ENCODE data around the gene SNRNP70.
A peak's percentile ranks its signal among the peaks of the same experiment; 100 is the strongest.

The SNRNP70 gene

GRCh38 chr19:49148784-49149651, 63.8 kb downstream of the SNRNP70 start:
- peak; percentile 95 for DNase-seq

DNA sequence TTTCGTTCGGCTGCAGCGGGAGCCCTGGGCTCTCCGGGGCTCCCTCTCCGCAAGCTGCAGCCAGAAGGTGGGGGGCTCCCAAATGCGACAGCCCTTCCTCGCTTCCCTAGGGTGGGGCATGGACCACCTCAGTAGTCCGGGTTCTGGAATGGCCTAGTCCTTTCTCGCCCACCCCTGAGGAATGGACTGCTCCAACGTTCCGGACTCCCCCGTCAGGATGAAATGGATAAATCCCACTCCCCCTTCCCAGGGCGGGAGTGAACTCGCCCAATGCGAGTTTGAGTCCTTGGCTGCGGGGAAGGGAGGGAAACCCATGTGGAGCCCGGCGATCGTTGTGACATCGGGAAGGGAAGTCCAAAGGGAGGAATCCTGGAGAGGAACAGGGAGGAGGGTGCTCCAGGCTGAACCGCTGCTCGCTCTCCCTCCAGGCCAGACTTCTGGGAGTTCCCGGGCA, 64.4 kb downstream of the SNRNP70 start:
- peak; percentile 93 for DNase-seq

DNA sequence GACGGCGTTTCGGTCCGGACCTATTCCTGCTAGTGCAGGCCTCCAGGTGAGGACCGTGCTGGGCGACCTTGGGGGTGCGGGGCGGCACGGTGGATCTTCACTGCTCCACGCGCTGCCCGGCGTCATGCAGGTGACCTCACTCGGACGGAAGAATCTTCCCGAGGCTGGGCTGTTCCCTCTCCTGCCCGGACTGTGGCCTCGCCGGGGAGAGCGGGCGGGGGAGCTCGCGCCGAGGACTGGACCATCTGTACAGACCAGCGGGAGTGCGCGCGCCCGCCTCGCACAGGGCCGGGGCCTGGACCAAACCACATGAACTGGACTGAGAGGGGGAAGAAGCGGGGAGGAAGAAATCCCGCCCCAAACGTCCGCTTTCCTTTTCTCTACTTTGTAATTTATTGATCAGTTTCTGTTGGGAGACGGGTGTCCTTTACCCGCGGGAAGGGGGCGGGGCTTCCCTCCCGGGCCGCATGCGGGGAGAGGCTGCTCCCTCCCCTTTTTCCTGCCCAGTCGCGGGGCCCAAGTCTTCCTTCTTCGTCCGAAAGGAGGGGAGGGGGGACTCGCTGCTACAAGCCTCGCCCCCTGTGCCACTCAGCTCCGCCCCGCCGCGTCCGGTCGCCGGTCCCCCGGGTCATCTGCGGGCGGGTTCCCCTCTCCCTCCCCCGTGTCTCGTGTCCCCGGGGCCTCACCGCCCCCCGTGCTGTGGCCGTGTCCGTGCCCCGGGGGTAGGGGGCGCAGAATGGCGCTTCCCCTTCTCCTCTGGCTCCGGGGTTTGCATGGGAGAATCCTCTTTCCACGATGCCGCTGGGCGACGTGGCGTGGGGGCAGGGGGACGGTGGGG, 65.1 kb downstream of the SNRNP70 start:
- DNase-seq: peak; percentile 87

GRCh38 chr19:49150944-49151243, 65.6 kb downstream of the SNRNP70 start:
- DNase-seq: no peak

GRCh38 chr19:49151267-49152118, 66.2 kb downstream of the SNRNP70 start:
- peak; percentile 29 for DNase-seq

- no peak for DNase-seq
Observed at GRCh38 chr19:49152119-49152550, 66.9 kb downstream of the SNRNP70 start.

DNA sequence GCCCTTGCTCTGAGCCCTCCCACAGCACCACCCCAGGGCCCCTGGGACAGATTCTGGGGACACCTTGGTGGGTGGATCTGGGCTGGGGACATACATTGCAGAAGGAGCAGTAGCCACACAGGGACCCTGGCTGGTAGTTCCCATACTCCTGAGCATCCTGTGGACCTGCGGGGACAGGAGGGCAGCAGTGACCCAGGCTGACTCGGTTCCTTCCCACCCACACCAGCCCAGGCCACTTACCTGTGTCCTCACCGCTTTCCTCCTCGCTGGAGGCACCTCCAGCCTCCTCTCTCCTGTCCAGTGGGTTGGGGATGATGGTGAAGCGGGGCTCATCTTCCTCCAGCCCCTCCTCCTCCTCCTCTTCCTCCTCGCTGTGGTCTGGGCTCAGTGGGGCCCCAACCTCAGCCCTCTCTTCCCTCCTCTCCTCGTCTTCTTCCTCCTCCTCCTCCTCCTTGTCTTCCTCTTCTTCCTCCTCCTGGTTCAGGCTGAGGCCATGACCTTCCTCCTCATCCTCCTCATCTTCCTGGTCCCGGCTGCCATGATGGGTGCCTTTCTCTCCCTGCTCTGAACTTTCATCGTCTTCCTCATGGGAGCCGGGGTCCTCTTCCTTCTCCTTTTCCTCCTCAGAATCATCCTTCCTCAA, 68.0 kb downstream of the SNRNP70 start:
- DNase-seq: no peak

GRCh38 chr19:49154279-49154678, 69.0 kb downstream of the SNRNP70 start:
- DNase-seq: no peak

DNA sequence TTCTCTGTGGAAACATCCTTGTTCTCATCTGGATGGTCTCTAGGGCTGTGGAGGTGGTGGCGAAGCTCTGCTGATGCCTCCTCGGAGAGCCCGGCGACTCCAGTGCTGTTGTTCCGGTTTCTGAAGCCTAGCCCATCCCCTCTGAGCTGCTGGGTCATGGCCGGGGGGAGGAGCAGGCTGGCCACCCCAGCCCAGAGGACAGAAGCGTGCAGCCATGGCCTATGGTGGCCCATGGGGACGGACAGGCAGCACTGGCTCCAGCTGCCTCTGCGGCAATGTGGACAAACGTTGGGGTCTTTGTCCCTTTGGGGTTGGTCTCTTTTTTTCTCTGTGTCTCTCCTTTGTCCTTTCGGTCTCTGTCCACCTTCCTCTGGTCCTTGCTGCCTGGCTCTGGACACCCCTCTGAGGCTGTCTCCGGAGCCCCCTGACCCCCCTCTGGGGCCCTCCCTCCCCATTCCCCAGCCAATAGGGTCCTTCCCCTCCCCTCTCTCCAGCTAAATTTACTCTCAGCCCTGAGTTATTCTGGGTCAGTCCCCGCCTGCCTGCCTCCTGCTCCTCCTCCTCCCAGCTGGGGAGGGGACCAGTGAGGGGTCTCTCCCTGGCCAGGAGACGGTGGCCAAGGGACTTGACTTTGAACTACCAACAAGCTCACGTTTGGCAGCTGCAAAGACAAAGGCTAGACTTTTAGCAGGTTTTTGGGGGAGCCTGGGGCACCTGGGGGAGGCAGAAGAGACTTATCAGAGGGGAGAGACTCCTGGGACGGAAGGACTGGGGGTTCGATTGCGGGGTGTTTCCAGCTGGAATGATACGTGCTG, 70.0 kb downstream of the SNRNP70 start, which contains the start of gene HRC:
TSS of gene HRC (minus strand) at position 392 of the 815 bp plus-strand sequence. CDS start at position 233, 159 bp downstream.
- no peak for DNase-seq

- DNase-seq: no peak
Observed at GRCh38 chr19:49155820-49156346, 70.6 kb downstream of the SNRNP70 start.

GRCh38 chr19:49157445-49158224, 72.4 kb downstream of the SNRNP70 start, which contains the start of gene TRPM4:
Gene TRPM4, plus strand, starts transcription at chr19:49157792. Its CDS starts 75 bp downstream, at chr19:49157867.
- peak; percentile 84 for DNase-seq

All from fibroblast of skin of scalp (primary cell).